Neutrophil (primary cell): ENCODE measurements around the gene NSMCE1.

ENCODE experiments used
- H3K27ac ChIP-seq: fragments of 200-600 bp; sonication (generic); 2 replicates; pipeline ENCODE4 v1.5.1; 2016; ENCODE audit warnings: mild to moderate bottlenecking, moderate library complexity
- H3K27me3 ChIP-seq: fragments of 200-600 bp; sonication (generic); 2 replicates; pipeline ENCODE4 v1.6.0; 2016; ENCODE audit warnings: mild to moderate bottlenecking
- H3K36me3 ChIP-seq: fragments of 200-600 bp; sonication (generic); 2 replicates; pipeline ENCODE4 v1.5.1; 2017
- H3K4me1 ChIP-seq, 2 experiments: fragments of 200-600 bp in 1 of 2; sonication (generic) in 1 of 2; 1 replicate in 1 of 2; 2 replicates in 1 of 2; pipeline versions ENCODE4 v1.5.1 to v1.6.1; 2013 to 2016; ENCODE audit warnings: low read depth in 1 of 2, low read length in 1 of 2, mild to moderate bottlenecking in 1 of 2, moderate library complexity in 1 of 2; ENCODE audit not compliant: control insufficient read depth in 1 of 2, insufficient read depth in 1 of 2
- H3K4me3 ChIP-seq, 2 experiments: fragments of 200-600 bp in 1 of 2; sonication (generic) in 1 of 2; 1 replicate in 1 of 2; 2 replicates in 1 of 2; pipeline ENCODE4 v1.5.1; 2013 to 2016; ENCODE audit warnings: low read depth in 1 of 2, low read length in 1 of 2, mild to moderate bottlenecking in 1 of 2, moderate library complexity in 1 of 2
- H3K9me3 ChIP-seq: fragments of 200-600 bp; sonication (generic); 2 replicates; pipeline ENCODE4 v1.5.1; 2016
- CTCF ChIP-seq: fragments of 200-600 bp; sonication (generic); IDR thresholded peaks from 2 replicates; pipeline ENCODE4 v1.5.1; 2016; ENCODE audit warnings: antibody characterized with exemption

The NSMCE1 gene

GRCh38 chr16:27235938-27236245 lies 32.7 kb downstream of the NSMCE1 start:
- H3K36me3 ChIP-seq = peaks cover 14% of the 10 kb centered on the region
- no peak for TF ChIP-seq CTCF
- no peaks in the 10 kb centered on the region for H3K27me3 ChIP-seq
- peak overlapping the region; percentile 51 for H3K27ac ChIP-seq
- H3K9me3 ChIP-seq = no peaks in the 10 kb centered on the region
- H3K4me3 ChIP-seq = no peak overlapping the region
- peaks cover 40 to 42% of the 10 kb centered on the region in 2 experiments for H3K4me1 ChIP-seq

- TF ChIP-seq CTCF = peak; percentile 82
- peak overlapping the region; percentile 51 for H3K27ac ChIP-seq
- H3K36me3 ChIP-seq = peaks cover 20% of the 10 kb centered on the region
- H3K4me1 ChIP-seq = peaks cover 40 to 42% of the 10 kb centered on the region in 2 experiments
- no peaks in the 10 kb centered on the region for H3K27me3 ChIP-seq
- H3K4me3 ChIP-seq = peak overlapping the region; percentile 53
- H3K9me3 ChIP-seq = no peaks in the 10 kb centered on the region
Observed at GRCh38 chr16:27235055-27235937, 33.3 kb downstream of the NSMCE1 start.

GRCh38 chr16:27234603-27235002 lies 34.0 kb downstream of the NSMCE1 start:
- Histone ChIP-seq H3K27me3 (no peaks in the 10 kb centered on the region), H3K36me3 (peaks cover 25% of the 10 kb centered on the region), H3K27ac (peak overlapping the region; percentile 51), H3K4me1 (peaks cover 40 to 42% of the 10 kb centered on the region in 2 experiments), H3K4me3 (peak overlapping the region in 1 of 2 experiments; percentile 53), H3K9me3 (no peaks in the 10 kb centered on the region)
- no peak for TF ChIP-seq CTCF

GRCh38 chr16:27234171-27234570 lies 34.4 kb downstream of the NSMCE1 start:
- Histone ChIP-seq H3K9me3 (no peaks in the 10 kb centered on the region), H3K27ac (no peak overlapping the region), H3K36me3 (peaks cover 25% of the 10 kb centered on the region), H3K4me3 (no peak overlapping the region), H3K27me3 (no peaks in the 10 kb centered on the region), H3K4me1 (peaks cover 40 to 42% of the 10 kb centered on the region in 2 experiments)
- TF ChIP-seq CTCF = no peak

- H3K36me3 ChIP-seq = peaks cover 25% of the 10 kb centered on the region
- TF ChIP-seq CTCF = no peak
- H3K27ac ChIP-seq = no peak overlapping the region
- H3K4me1 ChIP-seq = peaks cover 40% of the 10 kb centered on the region in 2 experiments
- H3K9me3 ChIP-seq = no peaks in the 10 kb centered on the region
- H3K4me3 ChIP-seq = no peak overlapping the region
- no peaks in the 10 kb centered on the region for H3K27me3 ChIP-seq
Observed at GRCh38 chr16:27233731-27234130, 34.8 kb downstream of the NSMCE1 start.
